HepG2 (cell line): ENCODE results near the gene ZNF680. TPM values are rescaled to one million over a fixed set of nuclear protein-coding genes. Genes with fewer than 3 reads are reported as not detected.
A peak's percentile ranks its signal among the peaks of the same experiment; 100 is the strongest.

Experiments used
- ATAC-seq: fragments of 200-7000 bp; cut with Tn5 transposase; 3 replicates; pipeline ENCODE4 v1.9.1; 2020; ENCODE audit warnings: mild to moderate bottlenecking, moderate library complexity
- BruUV-seq: library from RNA; stranded (reverse); fragments of 400-500 nt; replicated peaks from 2 replicates; lab custom pipeline; 2021; lab: Mats Ljungman, UMichigan
- CTCF ChIA-PET: fragments of 300-600 bp; formaldehyde crosslinking; extraction: SDS; loops from one replicate; lab custom pipeline; 2021; ENCODE audit warnings: low total read pairs, inconsistent platforms, low intra/inter-chr PET ratio; lab: Yijun Ruan, JAX
- POLR2A ChIA-PET: fragments of 350-600 bp; sonication (Branson Sonifier 250); formaldehyde crosslinking; loops from one replicate; lab custom pipeline; 2020; ENCODE audit warnings: antibody characterized with exemption, inconsistent platforms; lab: Yijun Ruan, JAX
- DNase-seq: peaks from one replicate; pipeline ENCODE4 v3.0.0-alpha.2; 2015; ENCODE audit warnings: low spot score
- FAIRE-seq: peaks from 3 replicates; lab custom pipeline; 2011; peaks lifted over from hg19 to GRCh38; lab: Jason Lieb, UNC
- H2AFZ ChIP-seq: one replicate; pipeline ENCODE4 v1.6.1; 2011; ENCODE audit warnings: low read length, inconsistent platforms
- H3K27ac ChIP-seq: fragments of 300-600 bp; 3 replicates; pipeline ENCODE4 v1.8.0; 2011; ENCODE audit warnings: mixed run types, mild to moderate bottlenecking, mixed read lengths, low read length, inconsistent platforms; ENCODE audit not compliant: insufficient read depth; ENCODE audit errors: extremely low read length
- H3K27me3 ChIP-seq, 2 experiments: fragments of 200-600 bp in 1 of 2; 2 replicates in 1 of 2; 3 replicates in 1 of 2; pipeline versions ENCODE4 v1.6.0 to v1.8.0; 2011; ENCODE audit warnings: low read length in 2 of 2, mild to moderate bottlenecking in 2 of 2, moderate library complexity in 2 of 2, inconsistent platforms in 1 of 2; ENCODE audit not compliant: insufficient read depth in 2 of 2, control insufficient read depth in 1 of 2
- H3K36me3 ChIP-seq, 2 experiments: fragments of 200-600 bp in 1 of 2; replicated peaks in 1 of 2; 2 replicates in 1 of 2; 3 replicates in 1 of 2; pipeline versions ENCODE4 v1.5.1 to v1.8.0; 2011; ENCODE audit warnings: low read length in 2 of 2, inconsistent platforms in 1 of 2; ENCODE audit not compliant: insufficient read depth in 2 of 2, control insufficient read depth in 1 of 2
- H3K4me1 ChIP-seq: 2 replicates; pipeline ENCODE4 v1.5.1; 2012; ENCODE audit warnings: low read length, inconsistent platforms; ENCODE audit not compliant: insufficient read depth
- H3K4me2 ChIP-seq: 2 replicates; pipeline ENCODE4 v1.6.0; 2011; ENCODE audit warnings: low read depth, low read length, inconsistent platforms
- H3K4me3 ChIP-seq, 3 experiments: fragments of 200-600 bp in 1 of 3; sonication (generic), shearing (Covaris generic) in 1 of 3; replicated peaks in 1 of 3; 2 replicates each; pipeline ENCODE4 v1.5.1; 2011 to 2016; ENCODE audit warnings: low read length in 3 of 3, inconsistent platforms in 2 of 3, low read depth in 2 of 3, mild to moderate bottlenecking in 2 of 3, control low read depth in 1 of 3, mixed read lengths in 1 of 3; ENCODE audit not compliant: insufficient read depth in 1 of 3
- H3K79me2 ChIP-seq: one replicate; pipeline ENCODE4 v1.6.1; 2011; ENCODE audit warnings: low read length, inconsistent platforms; ENCODE audit not compliant: insufficient read depth
- H3K9ac ChIP-seq: 2 replicates; pipeline ENCODE4 v1.6.0; 2011; ENCODE audit warnings: mild to moderate bottlenecking, low read depth, low read length, inconsistent platforms; ENCODE audit not compliant: insufficient read depth
- H3K9me3 ChIP-seq: 2 replicates; pipeline ENCODE4 v1.5.1; 2012; ENCODE audit warnings: mild to moderate bottlenecking, low read length
- H4K20me1 ChIP-seq: 2 replicates; pipeline ENCODE4 v1.6.0; 2011; ENCODE audit warnings: inconsistent platforms, mild to moderate bottlenecking, low read length, moderate library complexity; ENCODE audit not compliant: insufficient read depth
- CEBPB ChIP-seq: IDR thresholded peaks from 2 replicates; pipeline ENCODE4 v1.6.1; 2011; ENCODE audit warnings: low read depth, low read length, improper control_type of control experiment, borderline replicate concordance
- FIP1L1 ChIP-seq: fragments of 200-400 bp; formaldehyde crosslinking; IDR thresholded peaks from 2 replicates; pipeline ENCODE4 v1.6.1; 2018; ENCODE audit warnings: low read depth, mild to moderate bottlenecking, low read length, moderate library complexity, borderline replicate concordance; ENCODE audit not compliant: insufficient read depth
- GLMP ChIP-seq: sonication (generic); formaldehyde crosslinking; IDR thresholded peaks from 2 replicates; pipeline ENCODE4 v1.9.0; 2021; ENCODE audit warnings: missing genetic modification reagents, mild to moderate bottlenecking, borderline replicate concordance
- MAFF ChIP-seq: IDR thresholded peaks from 2 replicates; pipeline ENCODE4 v1.6.1; 2011; ENCODE audit warnings: low read depth, low read length, improper control_type of control experiment
- PHF8 ChIP-seq: sonication (generic); formaldehyde crosslinking; IDR thresholded peaks from 2 replicates; pipeline ENCODE4 v1.5.0; 2020; ENCODE audit warnings: missing genetic modification reagents
- POGK ChIP-seq: sonication (generic); formaldehyde crosslinking; conservative IDR thresholded peaks from 2 replicates; pipeline ENCODE4 v1.8.0; 2022; ENCODE audit warnings: mild to moderate bottlenecking, moderate library complexity, missing genetic modification reagents
- SMAD3 ChIP-seq: sonication (generic); formaldehyde crosslinking; IDR thresholded peaks from 2 replicates; pipeline ENCODE4 v1.4.0; 2020; ENCODE audit warnings: missing genetic modification reagents
- TCF12 ChIP-seq, 2 experiments: fragments of 450-650 bp in 1 of 2; sonication (generic) in 1 of 2; formaldehyde crosslinking in 1 of 2; IDR thresholded peaks; 2 replicates each; pipeline versions ENCODE4 v1.6.1 to v1.8.0; 2017 to 2022; ENCODE audit warnings: antibody characterized with exemption in 1 of 2, mild to moderate bottlenecking in 1 of 2, missing genetic modification reagents in 1 of 2, moderate library complexity in 1 of 2
- ZBTB8A ChIP-seq: sonication (generic); formaldehyde crosslinking; IDR thresholded peaks from 2 replicates; pipeline ENCODE4 v1.4.0; 2020; ENCODE audit warnings: mild to moderate bottlenecking, low read depth, missing genetic modification reagents, borderline replicate concordance
- ZNF18 ChIP-seq: sonication (generic); formaldehyde crosslinking; IDR thresholded peaks from 2 replicates; pipeline ENCODE4 v1.8.0; 2022; ENCODE audit warnings: mild to moderate bottlenecking, missing genetic modification reagents; ENCODE audit not compliant: insufficient replicate concordance
- ZNF691 ChIP-seq: sonication (generic); formaldehyde crosslinking; IDR thresholded peaks from 2 replicates; pipeline ENCODE4 v1.4.0; 2020; ENCODE audit warnings: missing genetic modification reagents, low read depth, mild to moderate bottlenecking, borderline replicate concordance
- WGBS: methylation state at CpG from one replicate; pipeline ENCODE4 v1.1.6; 2017; ENCODE audit warnings: low lambda C conversion rate; 5-methylcytosine and 5-hydroxymethylcytosine counted together
- in situ Hi-C: cut with HindIII; loops from 2 replicates; pipeline ENCODE4 v1.10.0; 2017; ENCODE audit warnings: low pct_unique_long_range_greater_than_20kb; ENCODE audit not compliant: extremely low pct_ligation_motif_present
- intact Hi-C: fragments of 100-400 bp; cut with micrococcal nuclease; formaldehyde crosslinking; loops from one replicate; pipeline ENCODE4 v1.10.0; 2022; ENCODE audit not compliant: unreplicated experiment
- polyA plus RNA-seq, 8 experiments: library from polyadenylated mRNA; depleted of rRNA in 3 of 8; stranded (reverse) in 7 of 8; unstranded in 1 of 8; fragments of >200 nt; fragmentation: Illumina TruSeq in 4 of 8; extraction: Trizol in 4 of 8; gene quantifications; 2 replicates each; pipeline versions ENCODE4 v1.2.1 to v1.2.3, GENCODE V29; 2011 to 2016; ENCODE audit warnings: low read depth in 4 of 8, missing spikeins in 1 of 8, mixed read lengths in 1 of 8; ENCODE audit not compliant: insufficient read depth in 1 of 8
- total RNA-seq, 5 experiments: library from RNA; depleted of rRNA; stranded (reverse); fragments of >200 nt; fragmentation: Illumina TruSeq; extraction: Trizol; gene quantifications; 2 replicates each; pipeline ENCODE4 v1.2.3, GENCODE V29; 2016; ENCODE audit warnings: low read depth in 1 of 5

Gene ZNF680
- total and polyA plus RNA-seq, 2 of the 13 experiments (the other 11 are each of a cell fraction or from before 2014, with no cell fraction given), result 2.1 to 12.4 TPM

- H3K4me1 ChIP-seq, result no peaks in the 10 kb centered on the region
- FAIRE-seq, result no peak
- CTCF ChIA-PET, result no interaction called here
- TF ChIP-seq PHF8 (no peak), CEBPB (peak; percentile 35; the same call in 1 of the 2 replicates)
- TF ChIP-seq, all 625 proteins: peak for 1
- ATAC-seq (no peak), DNase-seq (no peak)
- H3K4me3 ChIP-seq, result no peak overlapping the region
- peaks cover 15% of the 10 kb centered on the region; the same call in 1 of the 2 replicates for H3K9me3 ChIP-seq
- in situ Hi-C loops (loop anchor here (25.0 kb wide), 1 partner anchor 415 kb away; no protein-coding TSS in a partner anchor), intact Hi-C loops (no loop called here)
- H3K27ac ChIP-seq, result no peak overlapping the region
- BruUV-seq, result no TSS peak
- H3K36me3 ChIP-seq, result no peaks in the 10 kb centered on the region
- H3K27me3 ChIP-seq, result no peaks in the 10 kb centered on the region
- H3K79me2 ChIP-seq, result no peaks in the 10 kb centered on the region
- no peak overlapping the region for H2AFZ ChIP-seq
- POLR2A ChIA-PET, result no interaction called here
- H4K20me1 ChIP-seq, result no peaks in the 10 kb centered on the region
- WGBS, result 0% methylated on average over 1 of the region's 3 CpGs
- H3K9ac ChIP-seq, result no peak overlapping the region
- no peak overlapping the region for H3K4me2 ChIP-seq
Measured at GRCh38 chr7:64602086-64602485, 39.2 kb upstream of the ZNF680 start.

GRCh38 chr7:64599359-64599758 is 36.5 kb upstream of the ZNF680 start:
- 0% methylated on average over 2 of the region's 2 CpGs for WGBS
- in situ Hi-C loops, result no loop called here
- TF ChIP-seq FIP1L1 (no peak), SMAD3 (CRISPR knock-in tag) (no peak), MAFF (peak; percentile 64), GLMP (no peak), ZBTB8A (no peak), TCF12 (IDR thresholded peaks at IDR 0.05) (no peak), TCF12 (CRISPR knock-in tag; IDR thresholded peaks at IDR 0.05) (no peak), POGK (no peak; the same call in 1 of the 2 replicates), ZNF18 (CRISPR knock-in tag) (no peak), ZNF691 (CRISPR knock-in tag) (no peak)

More at GRCh38 chr7:64599359-64599758, 36.5 kb upstream of the ZNF680 start:
- H3K27me3 ChIP-seq, result no peaks in the 10 kb centered on the region
- intact Hi-C loops, result no loop called here
- no peak overlapping the region for H3K4me2 ChIP-seq
- DNase-seq (peak; percentile 44), ATAC-seq (peak; percentile 77), FAIRE-seq (no peak)
- BruUV-seq, result no TSS peak
- ChIA-PET POLR2A (no interaction called here), CTCF (no interaction called here)
- no peak overlapping the region for H3K27ac ChIP-seq
- no peaks in the 10 kb centered on the region for H3K79me2 ChIP-seq
- H3K4me1 ChIP-seq, result no peaks in the 10 kb centered on the region
- H3K9me3 ChIP-seq, result peaks cover 15% of the 10 kb centered on the region; the same call in 1 of the 2 replicates
- H3K9ac ChIP-seq, result no peak overlapping the region
- no peak overlapping the region for H2AFZ ChIP-seq
- H4K20me1 ChIP-seq, result no peaks in the 10 kb centered on the region
- no peak overlapping the region for H3K4me3 ChIP-seq
- H3K36me3 ChIP-seq, result no peaks in the 10 kb centered on the region
